Rectal smooth muscle tissue (tissue), 1 donor: ENCODE results near the gene SHISA4.
A peak's percentile ranks its signal among the peaks of the same experiment; 100 is the strongest.

Experiments
- H3K27ac ChIP-seq: one replicate; pipeline ENCODE4 v1.7.0; 2013; ENCODE audit warnings: low read depth, low read length, inconsistent platforms
- H3K27me3 ChIP-seq: one replicate; pipeline ENCODE4 v1.7.0; 2013; ENCODE audit warnings: low read length; ENCODE audit not compliant: control insufficient read depth, insufficient read depth
- H3K36me3 ChIP-seq: one replicate; pipeline ENCODE4 v1.7.0; 2013; ENCODE audit warnings: low read length; ENCODE audit not compliant: control insufficient read depth, insufficient read depth
- H3K4me1 ChIP-seq: one replicate; pipeline ENCODE4 v1.7.0; 2013; ENCODE audit warnings: low read length; ENCODE audit not compliant: control insufficient read depth, insufficient read depth
- H3K4me3 ChIP-seq: one replicate; pipeline ENCODE4 v1.7.0; 2013; ENCODE audit warnings: low read length
- H3K9ac ChIP-seq: one replicate; pipeline ENCODE4 v1.7.0; 2013; ENCODE audit warnings: low read length

The SHISA4 gene

GRCh38 chr1:201885531-201886075 is 3.1 kb upstream of the SHISA4 start:
- Histone ChIP-seq H3K27ac (no peak overlapping the region), H3K4me3 (no peak overlapping the region), H3K36me3 (no peaks in the 10 kb centered on the region), H3K9ac (no peak overlapping the region), H3K4me1 (peaks cover 4% of the 10 kb centered on the region), H3K27me3 (no peaks in the 10 kb centered on the region)

- no peaks in the 10 kb centered on the region for H3K27me3 ChIP-seq
- no peak overlapping the region for H3K9ac ChIP-seq
- H3K4me3 ChIP-seq, result no peak overlapping the region
- H3K27ac ChIP-seq, result no peak overlapping the region
- H3K4me1 ChIP-seq, result peaks cover 4% of the 10 kb centered on the region
- no peaks in the 10 kb centered on the region for H3K36me3 ChIP-seq
Observed at GRCh38 chr1:201886103-201886885, 2.4 kb upstream of the SHISA4 start.

GRCh38 chr1:201887116-201887866 is 1.4 kb upstream of the SHISA4 start:
- no peaks in the 10 kb centered on the region for H3K27me3 ChIP-seq
- H3K36me3 ChIP-seq, result no peaks in the 10 kb centered on the region
- no peak overlapping the region for H3K27ac ChIP-seq
- H3K9ac ChIP-seq, result no peak overlapping the region
- H3K4me3 ChIP-seq, result no peak overlapping the region
- peaks cover 4% of the 10 kb centered on the region for H3K4me1 ChIP-seq

GRCh38 chr1:201889090-201889968 is 631 bp downstream of the SHISA4 start:
- Histone ChIP-seq H3K4me3 (peak overlapping the region; percentile 70), H3K27ac (no peak overlapping the region), H3K36me3 (no peaks in the 10 kb centered on the region), H3K9ac (no peak overlapping the region), H3K27me3 (no peaks in the 10 kb centered on the region), H3K4me1 (peaks cover 4% of the 10 kb centered on the region)

GRCh38 chr1:201890223-201890622 is 1.5 kb downstream of the SHISA4 start:
- Histone ChIP-seq H3K4me3 (no peak overlapping the region), H3K27me3 (no peaks in the 10 kb centered on the region), H3K4me1 (peaks cover 4% of the 10 kb centered on the region), H3K9ac (no peak overlapping the region), H3K36me3 (no peaks in the 10 kb centered on the region), H3K27ac (no peak overlapping the region)

GRCh38 chr1:201890806-201891450 is 2.2 kb downstream of the SHISA4 start:
- H3K4me1 ChIP-seq, result peaks cover 4% of the 10 kb centered on the region
- no peak overlapping the region for H3K27ac ChIP-seq
- H3K36me3 ChIP-seq, result no peaks in the 10 kb centered on the region
- no peak overlapping the region for H3K9ac ChIP-seq
- no peaks in the 10 kb centered on the region for H3K27me3 ChIP-seq
- no peak overlapping the region for H3K4me3 ChIP-seq

- Histone ChIP-seq H3K27ac (no peak overlapping the region), H3K9ac (no peak overlapping the region), H3K36me3 (no peaks in the 10 kb centered on the region), H3K4me3 (no peak overlapping the region), H3K27me3 (no peaks in the 10 kb centered on the region), H3K4me1 (peaks cover 8% of the 10 kb centered on the region)
Observed at GRCh38 chr1:201891451-201892045, 2.9 kb downstream of the SHISA4 start.

- no peak overlapping the region for H3K9ac ChIP-seq
- H3K4me3 ChIP-seq, result no peak overlapping the region
- H3K4me1 ChIP-seq, result peaks cover 14% of the 10 kb centered on the region
- no peaks in the 10 kb centered on the region for H3K36me3 ChIP-seq
- H3K27me3 ChIP-seq, result no peaks in the 10 kb centered on the region
- H3K27ac ChIP-seq, result peak overlapping the region; percentile 49
Observed at GRCh38 chr1:201892211-201892610, 3.5 kb downstream of the SHISA4 start.

GRCh38 chr1:201893431-201893830 is 4.7 kb downstream of the SHISA4 start:
- H3K4me3 ChIP-seq, result no peak overlapping the region
- H3K9ac ChIP-seq, result no peak overlapping the region
- no peaks in the 10 kb centered on the region for H3K27me3 ChIP-seq
- H3K36me3 ChIP-seq, result peaks cover 6% of the 10 kb centered on the region
- peaks cover 25% of the 10 kb centered on the region for H3K4me1 ChIP-seq
- peak overlapping the region; percentile 18 for H3K27ac ChIP-seq

GRCh38 chr1:201894343-201895119 is 5.8 kb downstream of the SHISA4 start:
- Histone ChIP-seq H3K9ac (no peak overlapping the region), H3K36me3 (peaks cover 6% of the 10 kb centered on the region), H3K27me3 (no peaks in the 10 kb centered on the region), H3K4me3 (no peak overlapping the region), H3K4me1 (peaks cover 33% of the 10 kb centered on the region), H3K27ac (peak overlapping the region; percentile 52)

GRCh38 chr1:201895120-201895665 is 6.5 kb downstream of the SHISA4 start:
- peaks cover 36% of the 10 kb centered on the region for H3K4me1 ChIP-seq
- no peak overlapping the region for H3K4me3 ChIP-seq
- no peaks in the 10 kb centered on the region for H3K27me3 ChIP-seq
- H3K36me3 ChIP-seq, result peaks cover 9% of the 10 kb centered on the region
- no peak overlapping the region for H3K9ac ChIP-seq
- peak overlapping the region; percentile 52 for H3K27ac ChIP-seq
